Ascending aorta (tissue), 2 donors: ENCODE measurements around the gene CD99L2. TPM values are rescaled to one million over a fixed set of nuclear protein-coding genes. Genes with fewer than 3 reads are reported as not detected.

Experiments
- DNase-seq, 2 donors: peaks; one replicate each; pipeline ENCODE4 v3.0.0-alpha.2; 2019; ENCODE audit warnings: low spot score in 2 of 2
- H3K27ac ChIP-seq, 2 donors: fragments of 200-600 bp; sonication (generic); one replicate each; pipeline ENCODE4 v1.5.1; 2016 to 2017; ENCODE audit warnings: mild to moderate bottlenecking in 1 of 2
- H3K27me3 ChIP-seq: fragments of 200-600 bp; sonication (generic); one replicate; pipeline ENCODE4 v1.5.1; 2017
- H3K36me3 ChIP-seq, 2 donors: fragments of 200-600 bp; sonication (generic); one replicate each; pipeline ENCODE4 v1.5.1; 2016
- H3K4me1 ChIP-seq, 2 donors: fragments of 200-600 bp; sonication (generic); one replicate each; pipeline ENCODE4 v1.5.1; 2016 to 2017; ENCODE audit warnings: mild to moderate bottlenecking in 1 of 2
- H3K4me3 ChIP-seq, 2 donors: fragments of 200-600 bp; sonication (generic); one replicate each; pipeline ENCODE4 v1.5.1; 2016 to 2017; ENCODE audit warnings: mild to moderate bottlenecking in 1 of 2
- H3K9me3 ChIP-seq, 2 donors: fragments of 200-600 bp; sonication (generic); one replicate each; pipeline ENCODE4 v1.5.1; 2016
- CTCF ChIP-seq, 3 experiments: fragments of 200-600 bp in 2 of 3; fragments of 450-650 bp in 1 of 3; sonication (generic) in 2 of 3; IDR thresholded peaks; one replicate each; pipeline ENCODE4 v1.5.1; 2016 to 2019; ENCODE audit warnings: antibody characterized with exemption in 3 of 3, mild to moderate bottlenecking in 1 of 3, moderate library complexity in 1 of 3
- intact Hi-C: fragments of 100-400 bp; cut with DNase I; formaldehyde crosslinking; loops from one replicate; pipeline ENCODE4 v1.15.1; 2023
- total RNA-seq: library from RNA; depleted of rRNA; stranded (reverse); fragments of >200 nt; gene quantifications from one replicate; pipeline ENCODE4 v1.1.0, GENCODE V29; 2016

CD99L2 gene
- total RNA-seq, 1 donor from 2014 or later: 83.4 TPM

GRCh38 chrX:150926304-150926703, 27.8 kb upstream of the CD99L2 start:
- H3K36me3 ChIP-seq: no peaks in the 10 kb centered on the region
- no peak for TF ChIP-seq CTCF (IDR thresholded peaks at IDR 0.05)
- no peaks in the 10 kb centered on the region for H3K4me1 ChIP-seq
- H3K4me3 ChIP-seq: no peak overlapping the region
- intact Hi-C loops: no loop called here
- no peak for DNase-seq
- no peaks in the 10 kb centered on the region for H3K9me3 ChIP-seq
- H3K27ac ChIP-seq: no peak overlapping the region
- H3K27me3 ChIP-seq: no peaks in the 10 kb centered on the region

- Histone ChIP-seq H3K27me3 (no peaks in the 10 kb centered on the region), H3K4me3 (no peak overlapping the region), H3K27ac (no peak overlapping the region), H3K9me3 (no peaks in the 10 kb centered on the region), H3K4me1 (no peaks in the 10 kb centered on the region), H3K36me3 (no peaks in the 10 kb centered on the region)
- no peak for TF ChIP-seq CTCF (IDR thresholded peaks at IDR 0.05)
- intact Hi-C loops: no loop called here
- DNase-seq: no peak
These were observed 20.9 kb upstream of the CD99L2 start for GRCh38 chrX:150919401-150919800.

- no peaks in the 10 kb centered on the region for H3K27me3 ChIP-seq
- H3K9me3 ChIP-seq: no peaks in the 10 kb centered on the region
- H3K36me3 ChIP-seq: no peaks in the 10 kb centered on the region
- H3K27ac ChIP-seq: no peak overlapping the region
- no peak overlapping the region for H3K4me3 ChIP-seq
- no peak for DNase-seq
- TF ChIP-seq CTCF (IDR thresholded peaks at IDR 0.05): no peak
- intact Hi-C loops: no loop called here
- H3K4me1 ChIP-seq: no peaks in the 10 kb centered on the region
These were observed 15.0 kb upstream of the CD99L2 start for GRCh38 chrX:150913511-150913910.

- Histone ChIP-seq H3K4me1 (no peaks in the 10 kb centered on the region), H3K36me3 (no peaks in the 10 kb centered on the region), H3K9me3 (no peaks in the 10 kb centered on the region), H3K27ac (no peak overlapping the region), H3K27me3 (no peaks in the 10 kb centered on the region), H3K4me3 (no peak overlapping the region)
- TF ChIP-seq CTCF (IDR thresholded peaks at IDR 0.05): no peak
- intact Hi-C loops: no loop called here
- no peak for DNase-seq
These were observed 9.0 kb upstream of the CD99L2 start for GRCh38 chrX:150907474-150907873.

- intact Hi-C loops: no loop called here
- H3K9me3 ChIP-seq: no peaks in the 10 kb centered on the region
- H3K27me3 ChIP-seq: no peaks in the 10 kb centered on the region
- H3K4me1 ChIP-seq: no peaks in the 10 kb centered on the region
- no peak overlapping the region for H3K4me3 ChIP-seq
- H3K36me3 ChIP-seq: no peaks in the 10 kb centered on the region
- no peak for DNase-seq
- no peak overlapping the region for H3K27ac ChIP-seq
- TF ChIP-seq CTCF (IDR thresholded peaks at IDR 0.05): no peak
These were observed 8.2 kb upstream of the CD99L2 start for GRCh38 chrX:150906694-150907093.

- H3K27me3 ChIP-seq: no peaks in the 10 kb centered on the region
- H3K4me1 ChIP-seq: no peaks in the 10 kb centered on the region
- no peak for DNase-seq
- H3K36me3 ChIP-seq: no peaks in the 10 kb centered on the region
- intact Hi-C loops: no loop called here
- H3K9me3 ChIP-seq: no peaks in the 10 kb centered on the region
- H3K4me3 ChIP-seq: no peak overlapping the region
- H3K27ac ChIP-seq: no peak overlapping the region
- TF ChIP-seq CTCF (IDR thresholded peaks at IDR 0.05): no peak
These were observed 6.8 kb upstream of the CD99L2 start for GRCh38 chrX:150905293-150905692.
